HG02884 (cell line): ENCODE data around the gene CFAP46.
"Not testable (repeated sequence)": the region's sequence is repeated elsewhere in the genome, so short reads cannot be mapped to it uniquely, and the experiment has no call there.

Experiments used
- ATAC-seq: cut with Tn5 transposase; IDR thresholded peaks from one replicate; pipeline ENCODE4 v1.9.1; 2021; ENCODE audit warnings: mild to moderate bottlenecking, moderate library complexity; ENCODE audit not compliant: unreplicated experiment

The CFAP46 gene

GRCh38 chr10:132901351-132901750 is 41.0 kb downstream of the CFAP46 start:
- ATAC-seq, result no peak

DNA sequence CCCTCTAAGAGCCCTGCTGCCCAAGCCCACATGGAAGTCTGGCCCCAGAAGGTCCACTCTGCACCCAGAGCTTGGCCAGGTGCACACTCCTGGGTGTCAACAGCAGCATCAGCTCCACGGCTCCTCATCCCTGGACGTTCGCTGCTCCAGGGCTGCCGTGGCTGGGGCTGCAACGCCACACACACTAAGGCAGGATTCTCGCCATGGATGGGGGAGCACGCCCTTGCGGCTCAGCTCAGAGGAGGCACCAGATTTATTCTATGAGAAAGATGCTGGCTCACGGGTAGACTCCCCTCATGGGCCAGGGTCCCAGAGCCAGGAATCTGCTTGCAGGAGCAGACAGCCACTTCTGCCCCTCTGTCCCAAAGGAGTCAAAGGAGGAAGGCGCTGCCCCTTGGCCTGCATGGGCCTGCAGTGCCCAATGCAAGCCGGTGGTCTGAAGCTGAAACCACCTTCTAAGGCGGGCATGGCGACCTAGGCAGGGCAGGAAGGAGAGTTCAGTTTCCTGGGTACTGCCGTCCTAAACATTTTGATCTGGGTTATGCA is 42.1 kb downstream of the CFAP46 start:
- no peak for ATAC-seq

DNA sequence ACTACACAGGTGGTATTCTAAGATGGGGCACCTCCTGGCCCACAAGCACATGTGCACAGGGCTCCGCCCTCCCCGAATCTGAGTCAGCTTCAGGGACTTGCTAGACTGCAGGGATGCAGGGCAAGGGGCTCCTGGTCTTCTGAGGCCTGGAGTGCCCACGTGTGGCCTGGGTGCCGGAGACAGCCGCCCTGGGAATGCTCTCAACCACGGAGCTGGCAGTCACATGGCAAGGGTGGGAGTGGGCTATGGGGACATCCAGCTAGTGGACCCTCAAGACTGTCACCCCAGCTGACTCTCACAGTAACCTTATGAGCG is 42.7 kb downstream of the CFAP46 start:
- no peak for ATAC-seq

- no peak for ATAC-seq
These were observed 43.2 kb downstream of the CFAP46 start for GRCh38 chr10:132899054-132899750.

DNA sequence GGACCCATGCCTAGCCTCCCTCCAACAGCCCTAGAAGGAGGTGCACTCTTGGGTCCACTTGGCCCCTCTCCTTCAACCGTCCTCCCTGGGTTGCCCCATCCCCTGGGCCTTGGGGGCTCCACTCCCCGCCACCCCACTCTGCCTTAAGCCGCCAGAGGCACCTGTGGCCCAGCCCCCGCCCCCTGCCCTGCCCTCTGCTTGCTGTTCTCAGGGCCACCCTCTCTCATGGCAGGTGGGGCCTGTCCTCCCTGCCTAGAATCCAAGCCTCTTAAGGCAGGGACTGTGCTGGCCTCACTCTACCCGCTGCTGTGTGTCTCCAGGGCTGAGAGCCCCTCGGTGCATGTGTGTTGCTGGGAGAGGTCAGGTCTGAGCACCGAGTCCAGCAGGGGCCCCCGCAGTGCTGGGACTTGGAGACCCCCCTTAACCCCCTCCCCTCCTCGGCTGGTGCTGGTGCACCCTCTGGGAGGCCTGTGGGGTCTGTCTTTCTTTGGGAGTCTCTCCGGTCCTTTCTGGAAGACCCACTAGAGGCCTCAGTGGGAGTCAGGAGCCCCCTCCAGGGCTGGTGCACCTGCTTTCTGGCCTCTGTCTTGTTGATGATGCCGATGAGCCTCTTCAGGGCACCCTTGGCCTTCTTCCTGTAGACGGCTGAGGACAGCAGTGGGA is 43.8 kb downstream of the CFAP46 start:
- no peak for ATAC-seq

GRCh38 chr10:132897516-132898381 is 44.6 kb downstream of the CFAP46 start:
- no peak for ATAC-seq

- ATAC-seq, result not testable (repeated sequence)
These were observed 48.6 kb downstream of the CFAP46 start for GRCh38 chr10:132893786-132894185.

DNA sequence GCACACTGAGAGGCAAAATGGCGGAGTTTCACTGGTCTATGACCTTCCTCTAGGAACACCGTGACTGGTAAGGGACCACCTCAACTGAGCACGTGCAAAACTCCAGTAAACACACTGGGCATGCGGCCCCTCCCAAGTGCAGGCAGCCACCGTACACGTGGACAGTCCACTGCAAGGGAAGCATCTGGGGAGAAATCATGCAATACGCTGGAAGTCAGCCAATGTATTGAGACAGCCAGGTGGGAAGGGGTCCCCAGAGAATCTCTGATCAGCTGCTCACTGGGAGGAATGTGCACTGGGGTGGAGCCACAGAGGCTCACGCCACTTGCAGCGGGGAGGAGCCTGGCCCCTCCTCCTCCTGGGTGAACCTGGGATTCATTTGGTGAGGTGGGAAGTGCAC is 49.3 kb downstream of the CFAP46 start:
- no peak for ATAC-seq

- ATAC-seq, result no peak
These were observed 50.4 kb downstream of the CFAP46 start for GRCh38 chr10:132892004-132892403.

GRCh38 chr10:132891368-132891767 is 51.0 kb downstream of the CFAP46 start:
- no peak for ATAC-seq

- no peak for ATAC-seq
These were observed 52.1 kb downstream of the CFAP46 start for GRCh38 chr10:132890301-132890700.

- no peak for ATAC-seq
These were observed 52.8 kb downstream of the CFAP46 start for GRCh38 chr10:132889556-132889955.

DNA sequence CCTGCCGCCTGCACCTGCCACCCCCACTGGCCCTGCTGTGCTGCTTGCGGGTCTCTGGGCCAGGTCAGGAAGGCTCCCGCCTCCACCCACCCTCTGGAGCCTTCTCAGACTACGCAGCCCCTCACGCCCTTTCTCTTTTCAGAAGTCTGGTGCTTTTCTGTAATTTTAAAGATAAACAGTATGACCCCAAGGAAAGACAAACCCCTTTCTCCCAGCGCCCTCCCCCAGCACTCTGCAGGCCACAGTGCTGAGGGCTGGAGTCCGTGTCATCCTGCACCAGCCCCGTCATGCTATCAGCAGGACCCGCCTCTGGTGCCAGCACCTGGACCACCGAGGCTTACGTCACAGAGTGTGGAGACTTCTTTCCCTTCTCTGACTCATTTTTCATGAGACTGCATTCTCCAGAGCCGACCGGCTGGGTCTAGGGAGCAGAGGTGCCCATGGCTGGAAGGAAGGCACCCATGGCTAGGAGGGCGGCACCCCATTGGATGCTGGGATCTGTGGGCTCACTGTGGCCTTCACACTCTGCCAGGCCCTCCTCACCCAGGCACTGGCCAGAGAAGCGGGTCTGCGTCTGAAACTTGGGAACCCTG is 53.4 kb downstream of the CFAP46 start:
- ATAC-seq, result no peak

GRCh38 chr10:132888446-132888845 is 53.9 kb downstream of the CFAP46 start:
- not testable (repeated sequence) for ATAC-seq

DNA sequence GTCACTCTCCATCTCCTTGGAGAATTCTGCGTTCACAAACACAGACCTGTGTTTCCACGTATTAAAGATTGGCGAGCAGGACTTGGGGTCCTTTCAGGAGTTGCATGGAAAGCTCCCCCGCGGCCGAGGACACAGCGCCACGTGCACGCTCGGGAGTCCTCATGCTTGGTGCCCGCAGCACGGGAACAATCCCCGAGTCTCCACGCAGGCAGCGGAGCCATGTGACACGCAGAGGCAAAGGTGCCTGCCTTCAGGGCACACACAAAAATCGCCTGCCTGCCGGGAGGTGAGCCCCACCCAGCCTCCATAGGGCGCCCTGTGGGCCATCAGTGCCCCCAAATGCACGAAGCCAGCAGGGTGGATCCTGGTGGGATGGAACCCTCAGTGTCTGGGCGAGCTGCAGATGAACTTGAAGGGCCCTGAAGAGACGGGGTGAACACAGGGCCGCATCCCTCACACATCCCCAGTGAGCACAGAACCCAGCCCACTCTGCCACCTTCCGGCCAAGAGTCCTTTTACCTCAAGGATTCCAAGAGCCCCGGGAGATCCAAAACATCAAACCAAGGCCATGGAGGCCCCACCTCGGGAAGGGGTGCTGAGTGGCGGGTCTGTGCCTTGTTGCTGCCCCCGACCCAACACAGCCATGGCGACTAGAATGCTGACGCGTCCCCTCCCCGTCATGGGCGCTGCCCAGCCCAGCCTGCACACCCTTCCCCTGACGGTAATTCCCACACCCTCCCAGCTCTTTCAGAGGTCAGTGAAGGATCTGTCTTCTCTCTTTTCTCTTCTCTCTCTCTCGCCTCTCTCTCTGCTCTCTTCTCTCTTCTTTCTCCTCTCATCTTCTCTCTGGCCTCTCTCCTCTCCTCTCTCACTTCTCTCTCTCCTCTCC is 55.9 kb downstream of the CFAP46 start:
- ATAC-seq, result no peak

DNA sequence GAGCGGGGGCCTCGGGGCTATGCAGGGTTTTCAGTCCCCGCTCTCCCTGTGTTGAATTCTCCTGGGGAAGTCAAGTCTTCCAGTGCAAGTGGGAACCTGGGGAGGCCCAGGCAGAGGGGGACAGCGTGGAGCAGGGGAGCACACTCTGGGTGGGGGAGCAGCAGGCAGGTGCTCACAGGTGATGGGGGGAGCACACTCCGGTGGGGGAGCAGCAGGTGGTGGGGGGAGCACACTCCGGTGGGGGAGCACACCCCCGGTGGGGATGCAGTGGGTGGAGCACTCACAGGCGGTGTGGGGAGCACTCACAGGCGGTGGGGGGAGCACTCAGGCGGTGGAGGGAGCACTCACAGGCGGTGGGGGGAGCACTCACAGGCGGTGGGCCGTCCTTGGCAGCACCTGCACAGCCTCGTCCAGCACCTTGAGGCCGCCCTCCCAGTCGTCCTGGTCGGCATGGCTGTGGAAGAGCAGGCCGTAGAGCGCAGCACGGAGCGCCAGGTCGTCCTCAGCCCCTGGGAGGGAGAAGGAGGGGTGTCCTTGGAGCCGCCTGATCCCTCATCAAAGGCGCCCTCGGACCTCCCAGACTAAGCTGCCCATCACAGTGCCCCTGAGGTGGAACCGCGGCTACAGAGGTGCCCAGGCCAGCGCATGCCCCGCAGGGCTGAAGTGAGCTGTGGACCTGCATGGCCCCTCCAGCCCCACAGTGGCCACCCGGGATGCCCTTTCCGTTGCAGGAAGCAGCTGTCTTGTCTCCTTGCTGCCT is 56.7 kb downstream of the CFAP46 start:
- ATAC-seq, result no peak

DNA sequence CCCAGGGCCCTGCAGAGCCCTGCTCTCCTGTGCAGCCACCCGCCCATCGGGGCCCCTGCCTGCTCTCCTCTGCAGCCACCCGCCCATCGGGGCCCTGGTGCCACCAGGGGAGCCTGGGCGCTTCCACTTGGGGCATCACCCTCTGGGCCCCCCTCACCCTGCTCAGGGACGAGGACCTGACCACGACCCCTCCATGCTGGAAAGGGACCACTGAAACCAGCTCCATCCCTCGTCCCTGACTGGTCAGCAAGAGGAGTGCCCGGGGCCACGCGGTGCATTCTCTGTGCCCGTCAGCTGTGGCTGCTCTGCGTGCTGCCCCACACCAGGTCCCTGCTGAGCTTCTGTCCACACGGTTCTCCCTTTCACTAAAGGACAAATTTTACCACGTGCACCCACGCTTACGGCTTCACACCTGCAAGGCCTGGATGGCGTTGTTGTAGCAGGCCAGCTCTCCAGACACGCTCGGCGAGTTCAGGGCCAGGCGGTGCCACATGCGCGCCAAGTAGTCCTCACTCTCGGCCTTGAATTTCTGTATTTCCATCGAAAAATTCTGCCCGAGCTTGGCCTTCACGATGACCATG is 57.6 kb downstream of the CFAP46 start:
- ATAC-seq, result no peak

GRCh38 chr10:132884041-132884440 is 58.3 kb downstream of the CFAP46 start:
- no peak for ATAC-seq

GRCh38 chr10:132883391-132883881 is 58.9 kb downstream of the CFAP46 start:
- no peak for ATAC-seq
